MM.1S (cell line): Measurements from ENCODE around the gene SLC2A13.

ENCODE experiments used
- EZH2 ChIP-seq: fragments of 300-600 bp; sonication (generic); optimal IDR thresholded peaks from 2 replicates; pipeline ENCODE3; 2017; ENCODE audit warnings: low read depth, mild to moderate bottlenecking, antibody characterized with exemption, low read length, mixed read lengths
- EZH2phosphoT487 ChIP-seq: fragments of 300-600 bp; sonication (generic); IDR thresholded peaks from 2 replicates; pipeline ENCODE4 v1.6.1; 2018; ENCODE audit warnings: antibody characterized with exemption, low read length
- TF ChIP-seq, protein P1 (sequence below): fragments of 300-600 bp; sonication (generic); IDR thresholded peaks from 2 replicates; pipeline ENCODE4 v1.5.1; 2016; ENCODE audit warnings: antibody characterized with exemption, low read length, mixed read lengths

GRCh38 chr12:40015345-40015744, 90.5 kb downstream of the SLC2A13 start:
- TF ChIP-seq, protein P1, sequence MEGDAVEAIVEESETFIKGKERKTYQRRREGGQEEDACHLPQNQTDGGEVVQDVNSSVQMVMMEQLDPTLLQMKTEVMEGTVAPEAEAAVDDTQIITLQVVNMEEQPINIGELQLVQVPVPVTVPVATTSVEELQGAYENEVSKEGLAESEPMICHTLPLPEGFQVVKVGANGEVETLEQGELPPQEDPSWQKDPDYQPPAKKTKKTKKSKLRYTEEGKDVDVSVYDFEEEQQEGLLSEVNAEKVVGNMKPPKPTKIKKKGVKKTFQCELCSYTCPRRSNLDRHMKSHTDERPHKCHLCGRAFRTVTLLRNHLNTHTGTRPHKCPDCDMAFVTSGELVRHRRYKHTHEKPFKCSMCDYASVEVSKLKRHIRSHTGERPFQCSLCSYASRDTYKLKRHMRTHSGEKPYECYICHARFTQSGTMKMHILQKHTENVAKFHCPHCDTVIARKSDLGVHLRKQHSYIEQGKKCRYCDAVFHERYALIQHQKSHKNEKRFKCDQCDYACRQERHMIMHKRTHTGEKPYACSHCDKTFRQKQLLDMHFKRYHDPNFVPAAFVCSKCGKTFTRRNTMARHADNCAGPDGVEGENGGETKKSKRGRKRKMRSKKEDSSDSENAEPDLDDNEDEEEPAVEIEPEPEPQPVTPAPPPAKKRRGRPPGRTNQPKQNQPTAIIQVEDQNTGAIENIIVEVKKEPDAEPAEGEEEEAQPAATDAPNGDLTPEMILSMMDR = no peak
- TF ChIP-seq EZH2phosphoT487 (no peak), EZH2 (no peak)
